GM11168 (cell line): Measurements from ENCODE around the gene LIN28B.
"Not testable (repeated sequence)": the region's sequence is repeated elsewhere in the genome, so short reads cannot be mapped to it uniquely, and the experiment has no call there.

Experiments
- in situ Hi-C: fragments of 300-500 bp; cut with MboI; formaldehyde crosslinking; loops from one replicate; pipeline ENCODE4 v1.12.0; 2022; ENCODE audit warnings: low sequenced_read_pairs; ENCODE audit not compliant: unreplicated experiment

The LIN28B gene

DNA sequence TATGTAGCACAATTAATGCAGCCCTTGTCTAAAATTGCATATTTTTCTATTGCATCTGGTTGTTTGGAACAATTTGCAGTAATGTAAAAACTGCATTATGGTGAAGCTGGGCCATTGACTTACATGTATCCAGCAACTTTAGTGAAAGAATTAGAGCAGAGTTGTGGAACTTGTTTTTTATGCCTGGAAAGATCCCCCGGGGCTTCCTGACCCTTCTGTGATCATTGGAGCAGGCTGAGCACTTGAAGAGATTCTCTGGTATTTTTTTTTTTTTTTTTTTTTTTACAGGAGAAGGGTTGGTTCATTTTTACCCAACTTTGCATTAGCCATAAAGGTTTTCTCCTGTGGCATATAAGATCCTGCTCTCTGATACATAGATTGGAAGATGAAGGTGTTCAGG, 45.0 kb downstream of the LIN28B start:
- in situ Hi-C loops, result no loop called here

DNA sequence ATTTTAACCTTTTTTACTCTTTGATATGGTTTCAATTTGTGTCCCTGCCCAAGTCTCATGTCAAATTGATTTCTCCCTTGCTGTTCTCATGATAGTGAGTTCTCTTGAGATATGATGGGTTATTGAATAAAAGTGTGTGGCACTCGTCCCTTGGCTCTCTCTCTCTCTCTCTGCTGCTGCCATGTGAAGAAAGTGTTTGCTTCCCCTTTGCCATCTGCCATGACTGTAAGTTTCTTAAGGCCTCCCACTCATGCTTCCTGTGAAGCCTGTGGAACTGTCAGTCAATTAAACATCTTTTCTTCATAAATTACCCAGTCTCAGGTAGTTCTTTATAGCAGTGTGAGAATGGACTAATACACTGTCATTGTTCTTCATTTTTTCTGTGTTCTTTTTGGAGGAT, 48.5 kb downstream of the LIN28B start:
- in situ Hi-C loops, result no loop called here

- in situ Hi-C loops, result not testable (repeated sequence)
These were observed 56.6 kb downstream of the LIN28B start for GRCh38 chr6:105013459-105013858.

- in situ Hi-C loops, result no loop called here
These were observed 57.5 kb downstream of the LIN28B start for GRCh38 chr6:105014448-105014847.

DNA sequence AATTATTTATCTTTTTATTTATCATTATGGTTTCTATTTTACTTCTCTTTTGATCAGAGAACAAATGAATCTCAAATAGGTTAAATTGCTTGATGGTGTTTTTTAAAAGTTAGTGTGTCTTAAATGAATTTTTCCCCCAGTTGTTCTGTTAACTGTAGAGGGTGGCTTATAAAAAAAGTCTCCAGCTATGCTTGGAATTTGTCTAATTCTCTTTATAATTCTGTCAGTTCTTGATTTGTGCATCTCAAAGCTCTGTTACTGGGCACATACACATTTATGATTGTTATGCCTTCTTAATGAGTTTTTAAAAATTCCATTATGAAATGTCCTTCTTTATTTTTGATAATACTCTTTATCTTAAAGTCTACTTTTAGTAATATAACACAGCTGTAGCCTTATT, 58.0 kb downstream of the LIN28B start:
- in situ Hi-C loops, result no loop called here

DNA sequence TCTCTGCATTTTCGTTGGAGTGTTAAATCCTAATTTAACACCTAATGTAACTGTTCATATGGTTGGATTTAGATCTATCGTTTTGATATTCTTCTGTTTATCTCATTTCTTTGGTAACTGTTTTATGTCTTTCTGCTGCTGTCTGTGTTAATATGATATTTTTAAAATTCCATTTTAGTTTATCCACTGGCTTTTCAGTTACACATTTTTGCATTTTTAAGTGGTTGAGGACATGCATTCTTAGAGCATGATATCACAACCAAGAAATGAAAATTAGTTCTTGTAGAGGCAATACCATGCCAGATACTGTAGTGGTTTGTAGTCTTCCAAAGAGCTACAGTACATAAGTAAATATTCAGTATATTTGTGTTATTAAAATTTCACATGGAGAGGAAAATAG, 58.6 kb downstream of the LIN28B start:
- in situ Hi-C loops, result no loop called here

DNA sequence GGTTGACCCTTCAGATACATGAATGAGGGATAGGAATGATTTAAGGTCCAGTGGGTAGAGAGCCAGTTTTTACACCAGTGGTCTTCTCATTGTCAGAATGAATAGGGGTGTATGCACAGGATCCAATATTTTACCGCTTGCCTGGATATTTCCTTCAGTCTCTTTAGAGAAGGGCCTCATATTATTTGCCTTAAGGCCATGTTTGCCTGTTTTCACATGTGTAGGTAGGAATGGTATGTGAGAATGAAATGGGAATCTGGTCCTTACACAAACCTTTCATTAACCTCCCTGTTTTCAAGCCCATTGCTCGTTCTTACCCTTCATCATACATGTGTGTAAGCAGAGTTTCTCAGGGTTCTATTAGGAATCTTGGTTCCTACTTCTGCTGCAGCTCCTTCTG, 62.4 kb downstream of the LIN28B start:
- in situ Hi-C loops, result no loop called here

DNA sequence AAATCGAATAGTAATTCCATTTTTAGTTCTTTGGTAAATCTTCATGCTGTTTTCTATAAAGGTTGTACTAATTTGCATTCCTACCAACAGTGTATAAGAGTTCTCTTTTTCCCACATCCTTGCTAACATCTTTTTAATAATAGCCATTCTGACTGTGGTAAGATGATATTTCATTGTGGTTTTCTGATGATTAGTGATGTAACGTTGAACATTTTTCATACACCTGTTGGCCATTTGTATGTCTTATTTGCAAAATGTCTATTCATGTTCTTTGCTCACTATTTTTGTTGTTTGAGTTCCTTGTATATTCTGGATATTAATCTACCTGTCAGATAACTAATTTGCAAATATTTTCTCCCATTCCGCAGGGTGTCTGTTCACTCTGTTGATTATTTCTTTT, 64.5 kb downstream of the LIN28B start:
- in situ Hi-C loops, result no loop called here

- in situ Hi-C loops, result no loop called here
These were observed 65.5 kb downstream of the LIN28B start for GRCh38 chr6:105022416-105022815.

GRCh38 chr6:105024803-105025202, 67.9 kb downstream of the LIN28B start:
- in situ Hi-C loops, result no loop called here

DNA sequence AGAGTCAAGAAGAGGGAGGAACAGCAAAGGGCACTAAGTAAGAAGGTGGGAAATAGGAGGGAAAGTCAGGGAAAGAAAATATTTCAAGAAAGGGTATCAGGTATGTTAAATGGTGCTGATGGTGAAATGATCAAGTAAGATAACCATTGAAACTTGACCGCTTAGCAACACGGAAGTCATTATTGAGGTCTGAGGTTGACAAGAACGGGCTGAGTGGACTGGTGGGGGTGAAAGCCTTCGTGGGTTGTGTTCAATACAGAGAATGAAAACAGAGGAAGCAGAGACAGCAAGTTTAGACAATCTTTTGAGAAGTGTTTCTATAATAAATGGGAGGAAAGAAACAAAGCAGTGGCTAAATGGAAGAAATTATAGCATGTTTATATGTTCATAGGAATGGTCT, 72.0 kb downstream of the LIN28B start:
- in situ Hi-C loops, result no loop called here

DNA sequence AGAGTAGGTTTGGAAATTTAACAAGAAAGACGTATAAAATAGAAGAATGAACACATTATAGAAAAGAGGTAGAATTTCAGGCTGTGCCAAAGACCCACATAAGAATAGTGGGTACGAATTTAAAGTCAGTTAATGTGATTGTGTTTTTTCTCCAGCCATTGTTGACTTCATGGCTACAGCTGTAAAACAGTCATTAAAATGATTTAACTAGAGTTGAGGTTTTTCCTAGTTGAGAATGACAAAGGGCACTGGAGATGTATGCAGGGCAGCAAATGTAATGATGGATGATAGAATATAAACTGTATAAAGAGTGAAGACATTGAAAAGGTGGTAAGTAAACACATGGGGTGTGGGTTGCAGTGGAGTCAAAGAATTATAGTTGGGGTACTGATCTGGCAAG, 72.7 kb downstream of the LIN28B start:
- in situ Hi-C loops, result no loop called here

GRCh38 chr6:105034470-105034869, 77.6 kb downstream of the LIN28B start:
- in situ Hi-C loops, result no loop called here

GRCh38 chr6:105035299-105035698, 78.4 kb downstream of the LIN28B start:
- in situ Hi-C loops, result no loop called here

DNA sequence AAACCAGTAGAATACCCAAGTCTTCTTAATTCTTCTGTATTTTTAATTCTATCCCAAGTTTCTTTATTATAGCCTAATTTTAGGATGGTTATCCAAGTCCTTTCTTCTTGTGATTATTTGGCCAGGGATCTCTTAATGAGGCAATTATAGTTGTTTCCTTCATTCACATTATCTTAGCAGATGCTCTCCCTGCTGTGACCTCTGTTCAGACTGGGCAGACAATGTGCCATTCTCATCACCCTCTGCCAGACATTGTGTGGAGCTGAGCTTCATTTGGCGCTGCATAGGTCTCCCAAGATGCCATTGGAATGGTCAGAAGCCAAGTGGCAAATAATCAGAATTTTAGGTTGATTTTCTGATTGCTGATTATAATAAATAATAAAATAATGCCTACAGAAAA, 79.4 kb downstream of the LIN28B start:
- in situ Hi-C loops, result no loop called here

GRCh38 chr6:105038259-105038658, 81.4 kb downstream of the LIN28B start:
- in situ Hi-C loops, result no loop called here

- in situ Hi-C loops, result no loop called here
These were observed 85.0 kb downstream of the LIN28B start for GRCh38 chr6:105041880-105042279.

GRCh38 chr6:105042648-105043047, 85.7 kb downstream of the LIN28B start:
- in situ Hi-C loops, result no loop called here

GRCh38 chr6:105043979-105044378, 87.1 kb downstream of the LIN28B start:
- in situ Hi-C loops, result no loop called here

DNA sequence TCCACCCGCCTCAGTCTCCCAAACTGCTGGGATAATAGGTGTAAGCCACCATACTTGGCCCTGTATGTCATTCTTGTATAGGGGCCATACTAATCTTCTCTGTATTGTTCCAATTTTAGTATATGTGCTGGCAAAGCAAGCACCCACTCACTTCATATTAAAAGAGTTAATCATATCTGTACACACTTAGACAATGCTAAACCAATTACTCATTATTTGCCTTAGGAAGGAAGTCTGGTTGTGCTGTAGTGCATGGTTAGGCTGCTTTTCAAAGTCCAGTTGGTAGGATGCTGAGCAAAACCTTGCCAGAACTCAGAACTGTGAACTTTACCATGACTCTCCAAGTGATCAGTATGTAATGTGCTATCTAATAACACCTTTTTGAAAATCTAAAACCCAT, 88.6 kb downstream of the LIN28B start:
- in situ Hi-C loops, result no loop called here

DNA sequence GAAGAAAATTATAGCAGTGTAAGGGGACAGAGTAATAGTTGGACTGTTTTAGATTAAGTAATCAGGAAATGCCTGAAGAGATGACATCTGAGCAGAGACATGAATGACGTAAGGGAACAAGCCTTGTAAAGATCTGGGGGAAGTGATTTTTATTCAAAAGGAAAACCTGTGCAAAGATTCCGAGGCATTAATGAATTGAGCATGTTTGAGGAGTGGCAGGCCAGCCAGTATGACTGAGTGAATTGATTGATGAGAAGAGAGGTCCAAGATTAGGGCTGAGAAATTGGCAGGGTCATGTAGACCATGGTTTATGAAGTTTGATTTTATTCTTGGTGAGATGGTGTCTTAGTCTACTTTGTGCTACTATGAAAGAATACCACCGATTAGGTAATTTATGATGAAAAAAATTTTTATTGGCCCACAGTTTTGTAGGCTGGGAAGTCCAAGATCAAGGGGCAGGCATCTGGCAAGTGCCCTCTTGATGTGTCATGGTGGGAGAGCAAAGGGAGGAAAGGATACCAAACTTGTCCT, 95.1 kb downstream of the LIN28B start:
- in situ Hi-C loops, result no loop called here

DNA sequence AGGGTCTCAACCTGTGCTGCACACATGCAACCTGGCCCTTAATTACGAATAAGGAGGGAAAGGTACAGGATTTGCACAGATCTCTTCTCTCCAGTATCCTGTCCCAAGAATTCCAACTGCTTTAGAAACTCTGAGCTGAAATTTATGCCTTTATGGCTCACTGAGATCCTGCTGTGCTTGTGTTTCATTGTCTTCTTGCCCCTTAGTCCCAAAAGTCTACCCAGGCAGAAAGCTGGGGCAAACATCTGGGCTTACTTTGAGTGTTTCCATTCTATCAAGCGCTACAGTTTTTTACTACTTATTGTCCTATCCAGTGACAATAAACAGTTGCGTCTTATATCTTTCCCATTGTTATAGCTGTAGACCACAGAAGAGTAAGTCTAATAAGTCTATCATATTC, 99.7 kb downstream of the LIN28B start:
- in situ Hi-C loops, result no loop called here

GRCh38 chr6:105057160-105057559, 100.3 kb downstream of the LIN28B start:
- in situ Hi-C loops, result no loop called here
